H9 (cell line): ENCODE results near the gene SLX4IP. TPM values are rescaled to one million over a fixed set of nuclear protein-coding genes. Genes with fewer than 3 reads are reported as not detected.

ENCODE experiments used
- DNase-seq: peaks from one replicate; pipeline ENCODE4 v3.0.0-alpha.2; 2017
- H2AFZ ChIP-seq: one replicate; pipeline ENCODE4 v1.6.1; 2013; ENCODE audit warnings: mild to moderate bottlenecking, low read length, control low read depth, moderate library complexity
- H2AK5ac ChIP-seq: 2 replicates; pipeline ENCODE4 v1.6.1; 2013; ENCODE audit warnings: low read length, control low read depth, mixed read lengths; ENCODE audit not compliant: insufficient read length
- H2BK120ac ChIP-seq: one replicate; pipeline ENCODE4 v1.6.1; 2013; ENCODE audit warnings: low read depth, mild to moderate bottlenecking, low read length, control low read depth, inconsistent platforms; ENCODE audit not compliant: poor library complexity, severe bottlenecking
- H2BK12ac ChIP-seq: 2 replicates; pipeline ENCODE4 v1.6.1; 2013; ENCODE audit warnings: low read length, control low read depth, mixed read lengths, low read depth; ENCODE audit not compliant: insufficient read length
- H2BK15ac ChIP-seq: 2 replicates; pipeline ENCODE4 v1.6.1; 2013; ENCODE audit warnings: low read depth, low read length, control low read depth
- H2BK20ac ChIP-seq: one replicate; pipeline ENCODE4 v1.6.1; 2013; ENCODE audit warnings: low read depth, mild to moderate bottlenecking, low read length, control low read depth, inconsistent platforms; ENCODE audit not compliant: poor library complexity, severe bottlenecking
- H2BK5ac ChIP-seq: 2 replicates; pipeline ENCODE4 v1.6.1; 2013; ENCODE audit warnings: low read length, control low read depth, mixed read lengths; ENCODE audit not compliant: insufficient read length
- H3K14ac ChIP-seq: 2 replicates; pipeline ENCODE4 v1.6.1; 2013; ENCODE audit warnings: low read length, control low read depth; ENCODE audit not compliant: insufficient read depth
- H3K18ac ChIP-seq: 2 replicates; pipeline ENCODE4 v1.6.1; 2013; ENCODE audit warnings: low read depth, mild to moderate bottlenecking, mixed read lengths, low read length, control low read depth; ENCODE audit not compliant: insufficient read length
- H3K23ac ChIP-seq: 2 replicates; pipeline ENCODE4 v1.6.1; 2013; ENCODE audit warnings: low read length, control low read depth, mixed read lengths, low read depth; ENCODE audit not compliant: insufficient read length
- H3K23me2 ChIP-seq: 2 replicates; pipeline ENCODE4 v1.6.1; 2013; ENCODE audit warnings: low read depth, mild to moderate bottlenecking, mixed read lengths, low read length, control low read depth; ENCODE audit not compliant: insufficient read length, poor library complexity, severe bottlenecking
- H3K27ac ChIP-seq: 2 replicates; pipeline ENCODE4 v1.5.1; 2013; ENCODE audit warnings: low read length, control low read depth, mixed read lengths, low read depth; ENCODE audit not compliant: insufficient read length
- H3K27me3 ChIP-seq: 2 replicates; pipeline ENCODE4 v1.6.1; 2013; ENCODE audit warnings: low read length, control low read depth, inconsistent platforms; ENCODE audit not compliant: insufficient read depth
- H3K4ac ChIP-seq: 2 replicates; pipeline ENCODE4 v1.6.1; 2013; ENCODE audit warnings: low read depth, mild to moderate bottlenecking, control low read depth, inconsistent platforms, low read length, moderate library complexity
- H3K4me1 ChIP-seq: 2 replicates; pipeline ENCODE4 v1.6.1; 2013; ENCODE audit warnings: low read length, control low read depth, inconsistent platforms; ENCODE audit not compliant: insufficient read depth
- H3K4me2 ChIP-seq: 2 replicates; pipeline ENCODE4 v1.6.1; 2013; ENCODE audit warnings: low read length, control low read depth, mixed read lengths; ENCODE audit not compliant: insufficient read length, insufficient read depth
- H3K56ac ChIP-seq: 2 replicates; pipeline ENCODE4 v1.6.1; 2013; ENCODE audit warnings: low read depth, mild to moderate bottlenecking, mixed read lengths, low read length, control low read depth; ENCODE audit not compliant: insufficient read length
- H3K79me1 ChIP-seq: 2 replicates; pipeline ENCODE4 v1.6.1; 2013; ENCODE audit warnings: low read depth, mild to moderate bottlenecking, moderate library complexity, low read length, control low read depth, inconsistent platforms; ENCODE audit not compliant: insufficient read depth, poor library complexity, severe bottlenecking
- H3K79me2 ChIP-seq: 2 replicates; pipeline ENCODE4 v1.6.1; 2013; ENCODE audit warnings: low read length, control low read depth, inconsistent platforms; ENCODE audit not compliant: insufficient read depth
- H3K9ac ChIP-seq: 2 replicates; pipeline ENCODE4 v1.6.1; 2013; ENCODE audit warnings: low read length, control low read depth, mixed read lengths; ENCODE audit not compliant: insufficient read length; ENCODE audit errors: extremely low read depth
- H3K9me3 ChIP-seq: one replicate; pipeline ENCODE4 v1.6.1; 2013; ENCODE audit warnings: low read depth, low read length, inconsistent platforms; ENCODE audit not compliant: control insufficient read depth
- H3T11ph ChIP-seq: one replicate; pipeline ENCODE4 v1.6.1; 2013; ENCODE audit warnings: mild to moderate bottlenecking, low read length, control low read depth, inconsistent platforms
- H4K20me1 ChIP-seq: one replicate; pipeline ENCODE4 v1.6.1; 2013; ENCODE audit not compliant: control insufficient read depth, insufficient read length, insufficient read depth
- H4K5ac ChIP-seq: 2 replicates; pipeline ENCODE4 v1.6.1; 2013; ENCODE audit warnings: low read depth, mild to moderate bottlenecking, mixed read lengths, low read length, control low read depth; ENCODE audit not compliant: insufficient read length
- H4K8ac ChIP-seq: replicated peaks from 2 replicates; pipeline ENCODE4 v1.6.1; 2013; ENCODE audit warnings: low read length, control low read depth, mixed read lengths, low read depth; ENCODE audit not compliant: insufficient read length
- H4K91ac ChIP-seq: 2 replicates; pipeline ENCODE4 v1.6.1; 2013; ENCODE audit warnings: low read depth, mild to moderate bottlenecking, moderate library complexity, mixed read lengths, low read length, control low read depth; ENCODE audit not compliant: insufficient read length
- H3K27ac Mint-ChIP-seq, 3 experiments: 2 replicates in 2 of 3; 3 replicates in 1 of 3; pipeline ENCODE4 v1.8.0; 2020 to 2021; ENCODE audit warnings: mixed read lengths in 3 of 3, mild to moderate bottlenecking in 1 of 3, moderate library complexity in 1 of 3
- H3K27me3 Mint-ChIP-seq: 2 replicates; pipeline ENCODE4 v1.8.0; 2021; ENCODE audit warnings: low read depth, mild to moderate bottlenecking, moderate library complexity, mixed read lengths
- H3K36me3 Mint-ChIP-seq, 3 experiments: 2 replicates in 2 of 3; 3 replicates in 1 of 3; pipeline ENCODE4 v1.8.0; 2020 to 2021; ENCODE audit warnings: low read depth in 3 of 3, mixed read lengths in 3 of 3; ENCODE audit not compliant: insufficient read depth in 1 of 3
- H3K4me1 Mint-ChIP-seq, 2 experiments: 2 replicates each; pipeline ENCODE4 v1.8.0; 2020; ENCODE audit warnings: mixed read lengths in 2 of 2
- H3K4me3 Mint-ChIP-seq, 2 experiments: 2 replicates in 1 of 2; 3 replicates in 1 of 2; pipeline ENCODE4 v1.8.0; 2020 to 2021; ENCODE audit warnings: mild to moderate bottlenecking in 2 of 2, mixed read lengths in 2 of 2, moderate library complexity in 1 of 2
- H3K9me3 Mint-ChIP-seq, 2 experiments: 2 replicates in 1 of 2; 3 replicates in 1 of 2; pipeline ENCODE4 v1.8.0; 2020; ENCODE audit warnings: mild to moderate bottlenecking in 2 of 2, mixed read lengths in 2 of 2, moderate library complexity in 1 of 2
- CTCF ChIP-seq: fragments of 200-600 bp; sonication (generic); conservative IDR thresholded peaks from 3 replicates; pipeline ENCODE4 v1.8.0; 2021; ENCODE audit warnings: antibody characterized with exemption, mild to moderate bottlenecking
- WGBS: extraction: QIAGEN DNeasy Blood & Tissue Kit; methylation state at CpG from one replicate; pipeline ENCODE4 v1.1.7; 2013; ENCODE audit warnings: missing lambda C conversion rate, low lambda C conversion rate, mixed read lengths; ENCODE audit not compliant: insufficient read length; ENCODE audit errors: extremely low coverage; 5-methylcytosine and 5-hydroxymethylcytosine counted together
- total RNA-seq: library from RNA; stranded (reverse); gene quantifications from 2 replicates; pipeline ENCODE4 v1.2.1, GENCODE V29; 2021

SLX4IP gene
- total RNA-seq, 1 experiment from 2014 or later: 7.9 TPM

DNA sequence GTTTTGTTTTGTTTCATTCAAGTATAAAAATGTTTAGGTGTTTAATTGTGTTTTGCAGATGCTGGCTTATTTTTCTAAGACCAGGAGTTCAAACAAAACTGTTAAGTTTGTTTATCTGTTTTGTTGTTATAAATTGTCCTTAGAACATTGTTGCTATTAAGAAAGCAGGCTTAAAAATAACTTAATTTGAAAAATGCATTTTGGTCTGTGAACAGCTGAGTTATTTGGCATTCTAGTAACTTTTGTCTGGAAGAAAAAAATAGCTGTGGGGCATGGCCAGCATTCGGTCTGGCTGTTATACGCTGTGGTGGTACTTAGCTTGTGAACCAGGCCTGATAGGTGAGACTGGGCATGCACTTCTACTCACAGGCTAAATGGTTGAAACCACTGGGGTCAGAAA is 37.8 kb downstream of the SLX4IP start:
- H3K27me3 ChIP-seq: no peaks in the 10 kb centered on the region
- Mint-ChIP-seq H3K9me3 (no peaks in the 10 kb centered on the region), H3K4me1 (peaks cover 53 to 59% of the 10 kb centered on the region in 2 experiments), H3K36me3 (peaks cover 0 to 2% (median 0%) of the 10 kb centered on the region in 3 experiments; a peak in 4 of 7 replicates), H3K27ac (peak overlapping the region in 1 of 3 experiments; percentile 40; a peak in 2 of 7 replicates), H3K4me3 (no peak overlapping the region), H3K27me3 (no peaks in the 10 kb centered on the region)
- no peak overlapping the region for H2AK5ac ChIP-seq
- H3T11ph ChIP-seq: no peak overlapping the region
- H3K14ac ChIP-seq: no peak overlapping the region
- H3K79me2 ChIP-seq: no peaks in the 10 kb centered on the region
- H2AFZ ChIP-seq: no peak overlapping the region
- H4K8ac ChIP-seq: no peak overlapping the region
- TF ChIP-seq CTCF: no peak
- no peaks in the 10 kb centered on the region; the same call in 1 of the 2 replicates for H3K4me1 ChIP-seq
- H2BK12ac ChIP-seq: no peak overlapping the region
- H3K56ac ChIP-seq: no peak overlapping the region
- H3K23ac ChIP-seq: no peak overlapping the region
- H2BK5ac ChIP-seq: no peak overlapping the region
- H2BK120ac ChIP-seq: no peak overlapping the region
- H2BK20ac ChIP-seq: no peak overlapping the region
- H3K9ac ChIP-seq: no peak overlapping the region
- H3K79me1 ChIP-seq: no peaks in the 10 kb centered on the region
- no peaks in the 10 kb centered on the region for H4K20me1 ChIP-seq
- H3K4ac ChIP-seq: no peak overlapping the region
- no peaks in the 10 kb centered on the region for H3K9me3 ChIP-seq
- no peak overlapping the region for H3K4me2 ChIP-seq
- H4K5ac ChIP-seq: no peak overlapping the region
- no peak overlapping the region for H3K27ac ChIP-seq
- H3K18ac ChIP-seq: no peak overlapping the region
- no peak overlapping the region for H2BK15ac ChIP-seq
- no peaks in the 10 kb centered on the region for H3K23me2 ChIP-seq
- no peak for DNase-seq
- no CpG with 5 or more reads among the region's 2 CpGs for WGBS
- H4K91ac ChIP-seq: no peak overlapping the region
